PC-9 (cell line): Measurements from ENCODE around the gene MED22. TPM values are rescaled to one million over a fixed set of nuclear protein-coding genes. Genes with fewer than 3 reads are reported as not detected.

Experiments
- BruUV-seq: library from RNA; stranded (reverse); fragments of 400-500 nt; replicated peaks from 2 replicates; lab custom pipeline; 2021; lab: Mats Ljungman, UMichigan
- CTCF ChIA-PET: fragments of 300-600 bp; sonication (Branson Sonifier 250); formaldehyde crosslinking; loops from one replicate; lab custom pipeline; 2022; ENCODE audit warnings: antibody characterized with exemption; lab: Charles Lee
- POLR2A ChIA-PET: fragments of 300-600 bp; sonication (Branson Sonifier 250); formaldehyde crosslinking; loops from one replicate; lab custom pipeline; 2022; ENCODE audit warnings: antibody characterized with exemption; ENCODE audit not compliant: unreplicated experiment; lab: Charles Lee
- DNase-seq, 2 experiments: peaks; one replicate each; pipeline versions ENCODE4 v3.0.0 to v3.0.0-alpha.2; 2015 to 2022; ENCODE audit warnings: mixed read lengths in 1 of 2
- H2AFZ ChIP-seq: fragments of 200-600 bp; sonication (generic); 2 replicates; pipeline ENCODE4 v1.8.1; 2017; ENCODE audit warnings: antibody characterized with exemption
- H3F3A ChIP-seq: fragments of 200-600 bp; sonication (generic); 2 replicates; pipeline ENCODE4 v1.8.1; 2017; ENCODE audit warnings: antibody characterized with exemption, mild to moderate bottlenecking, low read depth; ENCODE audit not compliant: insufficient read depth
- H3K27ac ChIP-seq: fragments of 200-600 bp; sonication (generic); 2 replicates; pipeline ENCODE4 v1.6.1; 2016; ENCODE audit warnings: mixed run types
- H3K27me3 ChIP-seq: fragments of 200-600 bp; sonication (generic); 2 replicates; pipeline ENCODE4 v1.6.1; 2016; ENCODE audit warnings: low read depth, mixed run types; ENCODE audit not compliant: insufficient read depth
- H3K36me3 ChIP-seq: fragments of 200-600 bp; sonication (generic); 2 replicates; pipeline ENCODE4 v1.6.1; 2016; ENCODE audit warnings: low read depth, mixed run types
- H3K4me1 ChIP-seq: fragments of 200-600 bp; sonication (generic); replicated peaks from 2 replicates; pipeline ENCODE4 v1.6.1; 2016; ENCODE audit warnings: mixed run types; ENCODE audit not compliant: insufficient read depth
- H3K4me2 ChIP-seq: fragments of 200-600 bp; sonication (generic); 2 replicates; pipeline ENCODE4 v1.6.1; 2017; ENCODE audit warnings: mixed run types
- H3K4me3 ChIP-seq: fragments of 200-600 bp; sonication (generic); 2 replicates; pipeline ENCODE4 v1.6.1; 2016; ENCODE audit warnings: mixed run types
- H3K79me2 ChIP-seq: fragments of 200-600 bp; sonication (generic); 2 replicates; pipeline ENCODE4 v1.6.1; 2017; ENCODE audit warnings: low read depth, mixed run types
- H3K9me2 ChIP-seq: fragments of 200-600 bp; sonication (generic); 2 replicates; pipeline ENCODE4 v1.8.1; 2017; ENCODE audit warnings: mild to moderate bottlenecking; ENCODE audit not compliant: insufficient read depth
- H3K9me3 ChIP-seq: fragments of 200-600 bp; sonication (generic); 2 replicates; pipeline ENCODE4 v1.8.1; 2016; ENCODE audit warnings: low read depth; ENCODE audit not compliant: insufficient read depth
- H4K20me1 ChIP-seq: fragments of 200-600 bp; sonication (generic); 2 replicates; pipeline ENCODE4 v1.8.1; 2017; ENCODE audit not compliant: insufficient read depth
- EZH2 ChIP-seq: fragments of 200-600 bp; sonication (generic); IDR thresholded peaks from 2 replicates; pipeline ENCODE4 v1.8.0; 2017; ENCODE audit warnings: antibody characterized with exemption, low read depth
- intact Hi-C: fragments of 100-400 bp; cut with micrococcal nuclease; formaldehyde crosslinking; loops from one replicate; pipeline ENCODE4 v1.10.0; 2022; ENCODE audit not compliant: unreplicated experiment
- total RNA-seq: library from RNA; stranded (reverse); gene quantifications from 2 replicates; pipeline ENCODE4 v1.2.3, GENCODE V29; 2021
- TF ChIP-seq, protein P1 (sequence below): fragments of 200-600 bp; sonication (generic); conservative IDR thresholded peaks from 2 replicates; pipeline ENCODE4 v1.6.1; 2017; ENCODE audit warnings: mixed run types, antibody characterized with exemption, mild to moderate bottlenecking, moderate library complexity

Gene MED22
- total RNA-seq, 1 experiment from 2014 or later: 38.7 TPM

DNA sequence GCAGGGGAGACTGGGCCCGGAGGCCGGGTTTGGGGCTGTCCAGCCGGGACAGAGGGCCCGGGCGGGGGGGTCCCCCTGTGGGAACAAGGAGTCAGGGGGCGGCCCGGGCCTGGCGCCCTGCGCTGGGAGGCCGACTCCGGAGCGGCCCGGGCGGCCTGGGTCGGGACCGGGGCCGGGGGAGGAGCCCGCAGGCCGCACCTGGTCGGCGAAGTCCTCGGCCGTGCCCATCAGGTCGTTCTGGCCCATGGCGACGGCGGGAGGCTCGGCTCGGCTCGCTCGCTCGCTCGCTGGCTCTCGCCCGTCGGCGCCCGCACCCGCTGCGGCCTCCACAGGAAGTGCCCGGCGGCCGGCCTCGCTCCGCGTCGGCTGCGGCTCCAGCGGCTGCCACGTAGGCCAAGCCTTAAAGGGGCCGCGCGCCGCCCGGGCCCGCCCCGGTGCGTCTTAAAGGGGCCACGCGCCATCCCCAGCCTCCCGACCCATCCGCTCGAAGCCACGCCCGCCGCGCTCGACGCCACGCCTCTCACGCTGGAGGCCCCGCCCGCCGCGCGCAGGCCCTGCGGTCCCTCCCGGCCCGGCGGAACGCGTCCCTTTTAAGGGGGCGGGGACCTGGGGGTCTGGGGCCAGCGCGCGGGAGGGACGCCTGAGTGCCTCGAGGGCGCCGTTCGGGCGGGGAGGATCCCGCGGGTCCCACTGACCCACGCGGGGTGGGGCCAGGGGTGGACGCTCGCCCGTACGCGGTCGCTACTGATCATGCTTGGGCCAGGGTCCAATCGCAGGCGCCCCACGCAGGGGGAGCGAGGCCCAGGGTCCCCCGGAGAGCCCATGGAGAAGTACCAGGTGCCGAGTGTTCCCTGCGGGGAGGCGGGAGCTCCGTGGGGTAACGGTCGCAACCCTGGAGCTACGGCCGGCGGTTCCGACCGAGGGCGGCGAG is 28.1 kb upstream of the MED22 start, which contains the start of the genes STKLD1 and SURF4:
TSS of gene STKLD1 (plus strand) at position 643 of the 931 bp plus-strand sequence. CDS start at position 751, 108 bp downstream.
TSS of gene SURF4 (minus strand) at position 337 of the 931 bp plus-strand sequence. CDS start at position 246, 91 bp downstream.
- Histone ChIP-seq H3K4me2 (peak within 1 kb of the TSS; percentile 94), H3K9me2 (no peaks in the 10 kb centered on the region), H2AFZ (peak within 1 kb of the TSS; percentile 81), H3K4me1 (peaks cover 36% of the 10 kb centered on the region), H3K79me2 (peaks cover 46% of the 10 kb centered on the region), H3F3A (peaks cover 13% of the 10 kb centered on the region), H3K4me3 (peak within 1 kb of the TSS; percentile 69), H3K36me3 (peaks cover 9% of the 10 kb centered on the region), H3K27me3 (no peaks in the 10 kb centered on the region), H3K27ac (peak within 1 kb of the TSS; percentile 59; the same call in 1 of the 2 replicates), H3K9me3 (no peaks in the 10 kb centered on the region), H4K20me1 (peaks cover 39% of the 10 kb centered on the region)
- no TSS peak for BruUV-seq
- CTCF ChIA-PET: interaction anchor here (0.5 kb wide), 1 partner anchor 182 kb away, joined by 9 read pairs; no protein-coding TSS in a partner anchor
- intact Hi-C loops: loop anchor here (1.0 to 2.0 kb wide), 2 partner anchors 19 to 28 kb away; partner anchors contain the start of genes MED22, RPL7A, SURF1 and SURF2
- no peak for TF ChIP-seq EZH2
- TF ChIP-seq, protein P1, sequence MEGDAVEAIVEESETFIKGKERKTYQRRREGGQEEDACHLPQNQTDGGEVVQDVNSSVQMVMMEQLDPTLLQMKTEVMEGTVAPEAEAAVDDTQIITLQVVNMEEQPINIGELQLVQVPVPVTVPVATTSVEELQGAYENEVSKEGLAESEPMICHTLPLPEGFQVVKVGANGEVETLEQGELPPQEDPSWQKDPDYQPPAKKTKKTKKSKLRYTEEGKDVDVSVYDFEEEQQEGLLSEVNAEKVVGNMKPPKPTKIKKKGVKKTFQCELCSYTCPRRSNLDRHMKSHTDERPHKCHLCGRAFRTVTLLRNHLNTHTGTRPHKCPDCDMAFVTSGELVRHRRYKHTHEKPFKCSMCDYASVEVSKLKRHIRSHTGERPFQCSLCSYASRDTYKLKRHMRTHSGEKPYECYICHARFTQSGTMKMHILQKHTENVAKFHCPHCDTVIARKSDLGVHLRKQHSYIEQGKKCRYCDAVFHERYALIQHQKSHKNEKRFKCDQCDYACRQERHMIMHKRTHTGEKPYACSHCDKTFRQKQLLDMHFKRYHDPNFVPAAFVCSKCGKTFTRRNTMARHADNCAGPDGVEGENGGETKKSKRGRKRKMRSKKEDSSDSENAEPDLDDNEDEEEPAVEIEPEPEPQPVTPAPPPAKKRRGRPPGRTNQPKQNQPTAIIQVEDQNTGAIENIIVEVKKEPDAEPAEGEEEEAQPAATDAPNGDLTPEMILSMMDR: no peak
- peak; percentile 80 to 99 for DNase-seq
- POLR2A ChIA-PET: interaction anchor here (0.5 to 0.6 kb wide), 2 partner anchors 20 to 454 kb away, joined by 3 to 5 read pairs; partner anchors contain the start of genes SURF1 and SURF2

DNA sequence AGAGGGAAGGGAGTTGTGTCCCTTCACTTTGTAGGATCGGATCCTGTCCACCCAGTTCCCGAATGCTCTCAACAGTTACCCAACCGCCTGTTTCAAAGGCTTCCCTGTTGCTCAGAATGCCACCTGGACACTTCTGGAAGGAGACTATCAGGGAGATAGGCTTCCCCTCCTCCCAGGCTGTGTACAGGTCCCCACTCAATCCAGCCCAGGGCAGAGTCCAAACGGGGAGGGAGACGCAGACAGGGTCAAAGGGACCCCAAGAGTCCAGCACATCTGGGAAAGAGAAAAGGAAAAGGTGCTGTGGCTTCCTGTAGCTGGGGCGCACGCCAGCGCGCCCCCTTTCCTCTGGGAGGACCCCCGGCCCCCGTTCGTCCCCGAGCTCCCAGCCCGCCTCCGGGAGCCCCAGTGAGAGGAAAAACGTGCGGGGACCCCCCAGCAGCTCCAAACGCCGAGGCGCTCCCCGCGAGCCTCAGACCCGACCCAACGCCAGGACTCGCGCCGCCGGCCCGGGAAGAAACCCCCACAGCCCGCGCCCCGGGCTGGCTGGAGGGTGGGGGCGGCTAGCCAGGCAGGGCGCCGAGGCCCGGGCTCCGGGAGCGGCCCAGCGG is 27.3 kb upstream of the MED22 start:
- intact Hi-C loops: loop anchor here (2.0 kb wide), 1 partner anchor 18 kb away; the partner anchor contains the start of genes SURF1 and SURF2
- H3K36me3 ChIP-seq: peaks cover 9% of the 10 kb centered on the region
- H4K20me1 ChIP-seq: peaks cover 47% of the 10 kb centered on the region
- no peaks in the 10 kb centered on the region for H3K9me3 ChIP-seq
- peaks cover 13% of the 10 kb centered on the region for H3F3A ChIP-seq
- TF ChIP-seq EZH2: no peak
- TF ChIP-seq, protein P1: no peak; the same call in 1 of the 2 replicates
- ChIA-PET POLR2A (interaction anchor here (0.7 kb wide), 2 partner anchors 73 to 272 kb away, joined by 3 to 4 read pairs; no protein-coding TSS in a partner anchor), CTCF (interaction anchor here (0.5 kb wide), 1 partner anchor 181 kb away, joined by 9 read pairs; no protein-coding TSS in a partner anchor)
- H3K4me3 ChIP-seq: peak overlapping the region; percentile 69
- H3K4me2 ChIP-seq: peak overlapping the region; percentile 81
- H3K79me2 ChIP-seq: peaks cover 53% of the 10 kb centered on the region
- BruUV-seq: no TSS peak
- 0 out of 2 replicates have a peak overlapping the region, but pooled peaks have one; percentile 20 for H2AFZ ChIP-seq
- peak; percentile 30 to 50 for DNase-seq
- H3K9me2 ChIP-seq: no peaks in the 10 kb centered on the region
- peaks cover 36% of the 10 kb centered on the region for H3K4me1 ChIP-seq
- H3K27me3 ChIP-seq: no peaks in the 10 kb centered on the region
- H3K27ac ChIP-seq: peak overlapping the region; percentile 59; the same call in 1 of the 2 replicates
